ENCODE measurements around the gene TUT4. TPM values are rescaled to one million over a fixed set of nuclear protein-coding genes. Genes with fewer than 3 reads are reported as not detected.

Gene TUT4
- total RNA-seq, 1 donor from 2014 or later = 56.4 TPM

- TF ChIP-seq, protein P1, sequence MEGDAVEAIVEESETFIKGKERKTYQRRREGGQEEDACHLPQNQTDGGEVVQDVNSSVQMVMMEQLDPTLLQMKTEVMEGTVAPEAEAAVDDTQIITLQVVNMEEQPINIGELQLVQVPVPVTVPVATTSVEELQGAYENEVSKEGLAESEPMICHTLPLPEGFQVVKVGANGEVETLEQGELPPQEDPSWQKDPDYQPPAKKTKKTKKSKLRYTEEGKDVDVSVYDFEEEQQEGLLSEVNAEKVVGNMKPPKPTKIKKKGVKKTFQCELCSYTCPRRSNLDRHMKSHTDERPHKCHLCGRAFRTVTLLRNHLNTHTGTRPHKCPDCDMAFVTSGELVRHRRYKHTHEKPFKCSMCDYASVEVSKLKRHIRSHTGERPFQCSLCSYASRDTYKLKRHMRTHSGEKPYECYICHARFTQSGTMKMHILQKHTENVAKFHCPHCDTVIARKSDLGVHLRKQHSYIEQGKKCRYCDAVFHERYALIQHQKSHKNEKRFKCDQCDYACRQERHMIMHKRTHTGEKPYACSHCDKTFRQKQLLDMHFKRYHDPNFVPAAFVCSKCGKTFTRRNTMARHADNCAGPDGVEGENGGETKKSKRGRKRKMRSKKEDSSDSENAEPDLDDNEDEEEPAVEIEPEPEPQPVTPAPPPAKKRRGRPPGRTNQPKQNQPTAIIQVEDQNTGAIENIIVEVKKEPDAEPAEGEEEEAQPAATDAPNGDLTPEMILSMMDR (IDR thresholded peaks at IDR 0.05) = no peak
- H3K27me3 Mint-ChIP-seq (ENCODE audit: unreplicated experiment) = no peaks in the 10 kb centered on the region
- no peaks in the 10 kb centered on the region for H3K9me3 Mint-ChIP-seq (ENCODE audit: unreplicated experiment)
- DNase-seq (ENCODE audit: extremely low spot score, unreplicated experiment) = peak; percentile 96
- H3K4me3 Mint-ChIP-seq (ENCODE audit: unreplicated experiment) = no peak overlapping the region
- peak overlapping the region; percentile 87 for H3K27ac Mint-ChIP-seq (ENCODE audit: unreplicated experiment)
- H3K4me1 Mint-ChIP-seq (ENCODE audit: unreplicated experiment) = peaks cover 15% of the 10 kb centered on the region
- no peaks in the 10 kb centered on the region for H3K36me3 Mint-ChIP-seq (ENCODE audit: unreplicated experiment)
Observed at GRCh38 chr1:52553362-52554266, 722 bp upstream of the TUT4 start.

GRCh38 chr1:52552236-52552504, 722 bp downstream of the TUT4 start:
- no peak for DNase-seq (ENCODE audit: extremely low spot score, unreplicated experiment)
- no peaks in the 10 kb centered on the region for H3K27me3 Mint-ChIP-seq (ENCODE audit: unreplicated experiment)
- peaks cover 15% of the 10 kb centered on the region for H3K4me1 Mint-ChIP-seq (ENCODE audit: unreplicated experiment)
- no peak overlapping the region for H3K27ac Mint-ChIP-seq (ENCODE audit: unreplicated experiment)
- H3K36me3 Mint-ChIP-seq (ENCODE audit: unreplicated experiment) = no peaks in the 10 kb centered on the region
- TF ChIP-seq, protein P1 (IDR thresholded peaks at IDR 0.05) = no peak
- H3K9me3 Mint-ChIP-seq (ENCODE audit: unreplicated experiment) = no peaks in the 10 kb centered on the region
- H3K4me3 Mint-ChIP-seq (ENCODE audit: unreplicated experiment) = no peak overlapping the region

- Mint-ChIP-seq H3K4me3 (ENCODE audit: unreplicated experiment) (no peak overlapping the region), H3K36me3 (ENCODE audit: unreplicated experiment) (no peaks in the 10 kb centered on the region), H3K27me3 (ENCODE audit: unreplicated experiment) (no peaks in the 10 kb centered on the region), H3K9me3 (ENCODE audit: unreplicated experiment) (peaks cover 3% of the 10 kb centered on the region), H3K4me1 (ENCODE audit: unreplicated experiment) (peaks cover 15% of the 10 kb centered on the region), H3K27ac (ENCODE audit: unreplicated experiment) (no peak overlapping the region)
- TF ChIP-seq, protein P1 (IDR thresholded peaks at IDR 0.05) = no peak
- no peak for DNase-seq (ENCODE audit: extremely low spot score, unreplicated experiment)
Observed at GRCh38 chr1:52551507-52552235, 1.2 kb downstream of the TUT4 start.

DNA sequence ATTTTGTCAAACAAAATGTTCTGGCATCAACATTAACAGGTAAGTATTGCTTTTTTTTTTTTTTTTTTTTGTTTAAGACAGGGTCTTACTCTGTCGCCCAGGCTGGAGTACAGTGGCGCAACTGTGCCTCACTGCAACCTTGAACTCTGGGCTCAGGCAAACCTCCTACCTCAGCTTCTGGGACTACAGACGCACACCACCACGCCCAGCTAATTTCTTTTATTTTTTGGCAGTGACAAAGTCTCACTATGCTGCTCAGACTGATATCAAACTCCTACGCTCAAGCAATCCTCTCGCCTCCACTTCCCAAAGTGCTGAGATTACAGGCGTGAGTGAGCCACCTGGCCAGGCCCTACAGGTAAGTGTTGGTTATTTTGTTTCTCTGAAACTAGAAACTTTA, 2.4 kb downstream of the TUT4 start:
- no peaks in the 10 kb centered on the region for H3K27me3 Mint-ChIP-seq (ENCODE audit: unreplicated experiment)
- no peak for DNase-seq (ENCODE audit: extremely low spot score, unreplicated experiment)
- H3K4me1 Mint-ChIP-seq (ENCODE audit: unreplicated experiment) = peaks cover 15% of the 10 kb centered on the region
- no peak overlapping the region for H3K4me3 Mint-ChIP-seq (ENCODE audit: unreplicated experiment)
- no peak overlapping the region for H3K27ac Mint-ChIP-seq (ENCODE audit: unreplicated experiment)
- H3K9me3 Mint-ChIP-seq (ENCODE audit: unreplicated experiment) = peaks cover 10% of the 10 kb centered on the region
- peaks cover 2% of the 10 kb centered on the region for H3K36me3 Mint-ChIP-seq (ENCODE audit: unreplicated experiment)
- TF ChIP-seq, protein P1 (IDR thresholded peaks at IDR 0.05) = no peak

- TF ChIP-seq, protein P1 (IDR thresholded peaks at IDR 0.05) = no peak
- Mint-ChIP-seq H3K4me3 (ENCODE audit: unreplicated experiment) (no peak overlapping the region), H3K27ac (ENCODE audit: unreplicated experiment) (no peak overlapping the region), H3K27me3 (ENCODE audit: unreplicated experiment) (no peaks in the 10 kb centered on the region), H3K9me3 (ENCODE audit: unreplicated experiment) (peaks cover 12% of the 10 kb centered on the region), H3K36me3 (ENCODE audit: unreplicated experiment) (peaks cover 4% of the 10 kb centered on the region), H3K4me1 (ENCODE audit: unreplicated experiment) (peaks cover 8% of the 10 kb centered on the region)
- no peak for DNase-seq (ENCODE audit: extremely low spot score, unreplicated experiment)
Observed at GRCh38 chr1:52549267-52549666, 3.6 kb downstream of the TUT4 start.
